ENCODE results near the gene TPRX2. TPM values are rescaled to one million over a fixed set of nuclear protein-coding genes. Genes with fewer than 3 reads are reported as not detected.
"Not testable (repeated sequence)": the region's sequence is repeated elsewhere in the genome, so short reads cannot be mapped to it uniquely, and the experiment has no call there.

Gene TPRX2
- total RNA-seq, 4 donors from 2014 or later = not detected

GRCh38 chr19:47901370-47901769 lies 42.3 kb downstream of the TPRX2 start:
- DNase-seq (ENCODE audit: low spot score in 2 of 2) = peak in 1 of 2 donors; percentile 9
- Histone ChIP-seq H3K9me3 (no peaks in the 10 kb centered on the region), H3K27ac (no peak overlapping the region), H3K4me1 (no peaks in the 10 kb centered on the region), H3K36me3 (no peaks in the 10 kb centered on the region), H3K4me3 (no peak overlapping the region), H3K27me3 (peaks cover 5% of the 10 kb centered on the region)
- WGBS = 84% methylated on average over 7 of the region's 7 CpGs
- TF ChIP-seq CTCF (IDR thresholded peaks at IDR 0.05) = no peak
- no peak for TF ChIP-seq POLR2AphosphoS5 (IDR thresholded peaks at IDR 0.05)
- no peak for TF ChIP-seq EP300 (IDR thresholded peaks at IDR 0.05)
- TF ChIP-seq POLR2A (IDR thresholded peaks at IDR 0.05) = no peak

GRCh38 chr19:47909350-47909749 lies 50.3 kb downstream of the TPRX2 start:
- not testable (repeated sequence) for H3K4me3 ChIP-seq, H3K4me1 ChIP-seq, H3K9me3 ChIP-seq, H3K27ac ChIP-seq, H3K27me3 ChIP-seq, H3K36me3 ChIP-seq
- peak in 1 of 2 donors; percentile 62 for TF ChIP-seq CTCF (IDR thresholded peaks at IDR 0.05)
- peak; percentile 85 to 89 for DNase-seq (ENCODE audit: low spot score in 2 of 2)
- WGBS = 0% methylated on average over 5 of the region's 14 CpGs

- WGBS = 85% methylated on average over 2 of the region's 2 CpGs
- not testable (repeated sequence) for H3K36me3 ChIP-seq; H3K27me3 ChIP-seq; H3K9me3 ChIP-seq; H3K4me3 ChIP-seq; H3K27ac ChIP-seq; H3K4me1 ChIP-seq; DNase-seq (ENCODE audit: low spot score in 2 of 2)
Observed at GRCh38 chr19:47910191-47910590, 51.2 kb downstream of the TPRX2 start.

Other genes starting within 250 kb of the TPRX2 start
- gene EHD2, start 145.8 kb upstream of the TPRX2 start, total RNA-seq = 10 to 100 TPM; 48.5 to 84.7 (median 70.5) TPM
- gene NOP53, start 113.7 kb upstream of the TPRX2 start, total RNA-seq = 100 to 1,000 TPM; 329 to 412 (median 356) TPM
- gene SELENOW, start 80.5 kb upstream of the TPRX2 start, total RNA-seq = 100 to 1,000 TPM; 351 to 679 (median 517) TPM
- gene TPRX1, start 54.7 kb upstream of the TPRX2 start, total RNA-seq = not detected
- not detected for gene CRX, start 37.3 kb upstream of the TPRX2 start, total RNA-seq
- under 1 TPM in 1 of 4 donors, not detected in 3; 0.32 TPM for gene SULT2A1, start 27.1 kb downstream of the TPRX2 start, total RNA-seq
- not detected for gene BSPH1, start 132.9 kb downstream of the TPRX2 start, total RNA-seq
- gene ELSPBP1, start 135.4 kb downstream of the TPRX2 start, total RNA-seq = not detected
- not detected for gene CABP5, start 184.8 kb downstream of the TPRX2 start, total RNA-seq